ENCODE results near the gene CELSR1. TPM values are rescaled to one million over a fixed set of nuclear protein-coding genes. Genes with fewer than 3 reads are reported as not detected.

Gene CELSR1
- total RNA-seq, 4 donors from 2014 or later: 31.7 to 72.7 (median 54.1) TPM

- no peak overlapping the region for H3K4me3 ChIP-seq (ENCODE audit: low read depth, poor library complexity, severe bottlenecking)
- intact Hi-C loops (cut with DNase I; ENCODE audit: low total_unique reads): no loop called here
- DNase-seq (ENCODE audit: low spot score in 2 of 2): no peak
- 82 to 89% methylated on average over 18 to 19 of the region's 19 CpGs for WGBS, 2 donors
- TF ChIP-seq CTCF (IDR thresholded peaks at IDR 0.05): no peak
- no peak for TF ChIP-seq POLR2A (IDR thresholded peaks at IDR 0.05)
These were observed 35.7 kb upstream of the CELSR1 start for GRCh38 chr22:46572911-46573780.

- intact Hi-C loops (cut with DNase I; ENCODE audit: low total_unique reads): no loop called here
- peak in 1 of 2 donors; percentile 68 for DNase-seq (ENCODE audit: low spot score in 2 of 2)
- WGBS, 2 donors: 69 to 83% methylated on average over 7 of the region's 7 CpGs
- H3K4me3 ChIP-seq (ENCODE audit: low read depth, poor library complexity, severe bottlenecking): no peak overlapping the region
- TF ChIP-seq POLR2A (IDR thresholded peaks at IDR 0.05) (no peak), CTCF (IDR thresholded peaks at IDR 0.05) (no peak)
These were observed 34.3 kb upstream of the CELSR1 start for GRCh38 chr22:46571642-46572250.

- WGBS, 2 donors: 91 to 93% methylated on average over 13 to 15 of the region's 17 CpGs
- intact Hi-C loops (cut with DNase I; ENCODE audit: low total_unique reads): loop anchor here (10.0 kb wide), 1 partner anchor 225 kb away; no protein-coding TSS in a partner anchor
- DNase-seq (ENCODE audit: low spot score in 2 of 2): peak in 1 of 2 donors; percentile 80
- TF ChIP-seq CTCF (IDR thresholded peaks at IDR 0.05) (no peak), POLR2A (IDR thresholded peaks at IDR 0.05) (no peak)
- H3K4me3 ChIP-seq (ENCODE audit: low read depth, poor library complexity, severe bottlenecking): no peak overlapping the region
These were observed 32.7 kb upstream of the CELSR1 start for GRCh38 chr22:46569848-46570695.

GRCh38 chr22:46569055-46569847 is 31.8 kb upstream of the CELSR1 start:
- no peak overlapping the region for H3K4me3 ChIP-seq (ENCODE audit: low read depth, poor library complexity, severe bottlenecking)
- TF ChIP-seq CTCF (IDR thresholded peaks at IDR 0.05) (no peak), POLR2A (IDR thresholded peaks at IDR 0.05) (no peak)
- intact Hi-C loops (cut with DNase I; ENCODE audit: low total_unique reads): loop anchor here (10.0 kb wide), 1 partner anchor 226 kb away; no protein-coding TSS in a partner anchor
- WGBS, 2 donors: 84 to 85% methylated on average over 23 of the region's 23 CpGs
- peak in 1 of 2 donors; percentile 82 for DNase-seq (ENCODE audit: low spot score in 2 of 2)

Data from lower leg skin (tissue), 4 donors.